Measurements from ENCODE around the gene MAJIN. TPM values are rescaled to one million over a fixed set of nuclear protein-coding genes. Genes with fewer than 3 reads are reported as not detected.
A peak's percentile ranks its signal among the peaks of the same experiment; 100 is the strongest.

The MAJIN gene
- total and polyA plus RNA-seq, 9 of the 15 experiments (the other 6 are each of a cell fraction or from before 2014, with no cell fraction given), result 0.17 to 0.83 (median 0.24) TPM; not detected in 2

GRCh38 chr11:64996710-64997380 lies 24.9 kb upstream of the MAJIN start, which contains the start of gene BATF2 (continued):
- TF ChIP-seq ZNF407 (IDR thresholded peaks at IDR 0.05; ENCODE audit: low read depth) (no peak), FOS (IDR thresholded peaks at IDR 0.05; ENCODE audit: extremely low read depth, insufficient read length) (no peak), RNF219 (CRISPR knock-in tag; IDR thresholded peaks at IDR 0.05) (no peak), SMARCB1 (IDR thresholded peaks at IDR 0.05; ENCODE audit: insufficient read length, low read depth) (no peak), ZNF518B (CRISPR knock-in tag; IDR thresholded peaks at IDR 0.05) (no peak), NKRF (IDR thresholded peaks at IDR 0.05; ENCODE audit: borderline replicate concordance) (peak; percentile 92), ZFP91 (CRISPR knock-in tag; IDR thresholded peaks at IDR 0.05) (no peak), ELF4 (CRISPR knock-in tag; IDR thresholded peaks at IDR 0.05) (no peak)

Data from K562 (cell line).